Mammary epithelial cell (primary cell): ENCODE results near the gene TFAP2A.

Experiments used
- CTCF ChIP-seq, 2 donors: IDR thresholded peaks in 1 of 2; conservative IDR thresholded peaks in 1 of 2; 2 replicates each; pipeline ENCODE4 v1.5.1; 2011 to 2012; ENCODE audit warnings: inconsistent platforms in 2 of 2, low read length in 2 of 2, mild to moderate bottlenecking in 2 of 2, control low read depth in 1 of 2, low read depth in 1 of 2; ENCODE audit not compliant: insufficient read depth in 1 of 2; ENCODE audit errors: extremely low read depth in 1 of 2
- EZH2 ChIP-seq: IDR thresholded peaks from 2 replicates; pipeline ENCODE4 v1.6.1; 2012; ENCODE audit warnings: low read length, inconsistent platforms, borderline replicate concordance

- TF ChIP-seq CTCF (conservative IDR thresholded peaks at IDR 0.05 in 1 of 2, IDR thresholded peaks at IDR 0.05 in 1 of 2; ENCODE audit: extremely low read depth in 1 of 2, insufficient read depth in 1 of 2, low read depth in 1 of 2, low read length in 2 of 2) (no peak), EZH2 (no peak)
These were observed 21.2 kb downstream of the TFAP2A start for GRCh38 chr6:10393544-10394225.
